ENCODE measurements around the gene DCAF15.

Gene DCAF15

DNA sequence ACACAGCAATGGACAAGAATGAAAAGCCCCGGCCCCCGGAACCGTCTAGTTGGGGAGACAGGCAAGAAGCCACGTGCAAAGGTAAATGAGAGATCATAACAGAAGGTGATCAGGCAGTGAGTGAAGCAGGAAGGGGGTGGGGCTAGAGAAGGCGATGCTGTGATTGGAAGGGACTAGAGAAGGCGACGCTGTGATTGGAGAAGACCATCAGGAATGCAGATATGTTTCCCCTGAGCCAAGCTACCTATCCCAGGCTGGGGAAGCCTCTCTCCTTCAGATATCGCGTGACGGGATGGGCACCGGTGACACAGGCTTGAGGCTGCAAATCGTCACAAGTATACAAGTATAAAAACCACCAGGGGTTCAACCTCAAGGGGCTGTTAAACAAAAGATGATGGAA lies 21.8 kb downstream of the DCAF15 start:
- in situ Hi-C loops (cut with HindIII; ENCODE audit: low sequenced_read_pairs), result no loop called here

GRCh38 chr19:13975870-13976269 lies 23.6 kb downstream of the DCAF15 start:
- in situ Hi-C loops (cut with HindIII; ENCODE audit: low sequenced_read_pairs), result no loop called here

- in situ Hi-C loops (cut with HindIII; ENCODE audit: low sequenced_read_pairs), result no loop called here
Observed at GRCh38 chr19:13976446-13976845, 24.1 kb downstream of the DCAF15 start.

DNA sequence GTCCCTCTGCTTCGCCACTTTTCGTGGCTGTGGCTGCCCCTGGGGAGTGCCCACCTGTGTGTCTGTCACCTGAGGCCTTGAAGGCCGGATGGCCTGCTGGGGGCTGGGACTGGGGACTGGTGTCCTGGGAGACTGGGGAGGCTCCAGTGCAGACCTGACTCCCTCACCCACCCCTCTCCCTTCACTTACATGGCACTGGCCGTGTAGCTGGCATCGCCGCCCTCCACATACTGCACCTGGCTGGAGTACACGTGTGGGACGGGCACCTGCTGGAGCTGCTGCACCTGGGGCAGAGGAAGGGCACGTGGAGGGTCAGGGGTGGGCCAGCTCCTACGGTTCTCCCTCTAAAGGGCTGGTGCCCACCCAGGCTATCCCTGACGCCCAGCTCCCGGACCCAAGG lies 25.5 kb downstream of the DCAF15 start:
- in situ Hi-C loops (cut with HindIII; ENCODE audit: low sequenced_read_pairs), result no loop called here

DNA sequence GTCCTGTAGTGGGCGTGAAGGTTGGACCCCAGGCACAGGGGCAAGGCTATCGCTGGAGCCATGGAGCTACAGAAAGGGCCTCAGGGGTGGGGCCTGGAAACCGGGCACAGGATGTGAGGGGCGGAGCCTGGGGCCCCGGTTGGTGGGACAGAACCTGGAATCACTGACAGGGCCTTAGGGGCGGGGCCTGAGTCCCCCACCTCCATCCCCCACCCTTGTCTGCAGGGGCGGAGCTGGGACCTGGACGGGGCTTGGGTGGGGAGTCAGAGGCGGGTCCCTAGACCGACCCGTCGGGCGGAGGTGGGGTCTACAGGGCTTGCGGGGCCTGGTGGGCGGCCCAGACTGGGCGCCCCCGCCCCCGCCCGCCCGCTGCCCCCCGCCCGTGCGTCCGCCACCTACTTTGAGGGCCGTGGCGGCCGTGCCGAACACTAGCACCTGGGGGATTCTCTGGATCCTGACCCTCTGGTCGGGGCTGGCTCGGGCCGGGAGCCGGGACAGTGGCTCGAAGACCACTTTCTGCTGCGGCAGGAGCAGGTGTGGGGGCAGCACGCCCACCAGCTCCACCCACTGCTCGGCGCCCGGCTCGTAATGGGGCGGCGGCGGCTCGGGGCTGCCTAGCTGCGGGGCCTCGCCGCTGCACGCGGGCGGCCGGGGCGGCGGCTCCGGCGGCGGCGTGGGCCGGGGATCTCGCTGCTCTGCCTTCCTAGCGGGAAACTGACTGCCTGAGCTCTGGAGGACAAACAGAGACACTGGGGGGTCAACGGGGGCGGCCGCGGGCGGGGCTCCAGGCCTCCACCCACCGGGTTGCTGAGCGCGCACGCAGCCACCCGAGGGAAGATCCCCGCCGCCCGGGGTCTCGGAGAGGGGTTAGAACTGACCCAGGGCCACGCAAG lies 26.3 kb downstream of the DCAF15 start:
- in situ Hi-C loops (cut with HindIII; ENCODE audit: low sequenced_read_pairs), result no loop called here

GRCh38 chr19:13979244-13979615 lies 26.9 kb downstream of the DCAF15 start:
- in situ Hi-C loops (cut with HindIII; ENCODE audit: low sequenced_read_pairs), result no loop called here

DNA sequence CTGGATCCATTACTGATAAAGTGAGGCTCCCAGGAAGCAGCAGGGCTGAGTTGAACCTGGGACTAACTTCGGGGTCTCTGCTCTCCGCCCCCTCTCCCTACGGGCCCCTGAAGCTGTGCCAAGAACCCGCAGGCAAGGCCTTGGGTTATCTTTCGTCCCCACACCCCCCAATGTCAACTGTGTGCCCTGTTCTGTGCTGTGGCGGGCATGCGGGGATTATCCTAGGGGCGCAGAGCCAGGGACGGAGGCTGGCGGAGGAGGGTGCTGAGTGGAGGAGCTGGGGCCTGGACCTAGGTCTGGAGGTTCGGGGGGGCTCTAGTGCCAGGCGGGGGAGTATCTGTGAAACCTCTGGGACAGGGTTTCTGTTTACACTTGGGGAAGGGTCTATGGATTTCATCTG lies 27.4 kb downstream of the DCAF15 start:
- in situ Hi-C loops (cut with HindIII; ENCODE audit: low sequenced_read_pairs), result no loop called here

DNA sequence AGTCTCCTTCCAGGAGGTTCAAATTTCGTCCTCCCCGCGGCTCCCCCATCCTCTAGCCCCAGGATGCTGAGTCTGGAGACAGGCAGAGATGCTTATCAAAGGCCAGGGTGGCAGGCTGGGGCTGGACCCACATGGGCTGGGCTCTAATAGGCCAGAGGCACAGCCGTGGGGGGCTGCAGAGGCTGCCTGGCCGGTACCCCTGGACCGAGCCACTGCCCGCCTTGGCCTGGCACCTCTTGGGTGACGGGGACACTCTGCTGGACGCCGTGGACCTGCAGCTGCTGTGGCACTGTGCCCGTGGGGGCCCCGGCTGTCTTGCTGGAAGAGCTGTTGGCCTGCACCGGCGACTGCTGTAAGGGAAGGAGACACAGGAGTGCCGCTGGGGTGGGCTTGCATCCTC lies 28.0 kb downstream of the DCAF15 start:
- in situ Hi-C loops (cut with HindIII; ENCODE audit: low sequenced_read_pairs), result no loop called here

GRCh38 chr19:13981021-13981420 lies 28.7 kb downstream of the DCAF15 start:
- in situ Hi-C loops (cut with HindIII; ENCODE audit: low sequenced_read_pairs), result no loop called here

DNA sequence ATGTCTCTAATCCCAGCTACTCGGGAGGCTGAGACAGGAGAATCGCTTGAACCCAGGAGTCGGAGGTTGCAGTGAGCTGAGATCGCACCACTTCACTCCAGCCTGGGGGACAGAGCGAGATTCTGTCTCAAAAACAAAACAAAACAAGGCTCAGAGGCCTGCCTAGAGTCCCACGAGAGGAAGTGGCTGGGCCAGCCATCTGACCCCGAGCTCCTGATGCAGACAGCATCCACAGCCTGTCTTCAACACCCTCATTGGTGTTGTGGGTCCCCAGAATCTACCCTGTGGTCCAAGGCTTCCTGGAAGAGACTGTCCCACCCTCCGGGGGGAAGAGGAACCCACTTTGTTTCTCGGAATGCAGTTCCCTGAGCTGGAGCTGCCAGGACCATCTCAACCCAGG lies 29.2 kb downstream of the DCAF15 start:
- in situ Hi-C loops (cut with HindIII; ENCODE audit: low sequenced_read_pairs), result no loop called here

GRCh38 chr19:13981988-13982501 lies 29.7 kb downstream of the DCAF15 start:
- in situ Hi-C loops (cut with HindIII; ENCODE audit: low sequenced_read_pairs), result no loop called here

DNA sequence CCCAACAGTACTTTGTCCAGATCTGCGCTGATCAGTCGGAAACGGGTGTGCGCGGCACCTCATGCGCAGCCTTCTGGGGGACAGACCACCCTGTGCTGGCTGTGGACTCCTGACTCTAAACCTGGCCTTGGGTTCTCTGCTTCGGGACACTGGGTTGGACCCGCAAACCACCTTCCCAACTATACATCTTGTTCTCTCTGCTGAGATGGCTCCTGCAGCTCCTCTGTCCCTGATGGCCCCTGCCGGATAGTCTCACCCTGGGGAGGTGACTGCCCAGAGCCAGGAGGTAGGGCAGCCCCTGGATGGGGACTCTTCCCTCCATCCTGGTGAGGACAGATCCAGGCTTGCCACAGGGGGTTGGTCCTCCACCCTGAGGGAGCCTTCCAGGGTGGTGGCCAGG lies 30.5 kb downstream of the DCAF15 start:
- in situ Hi-C loops (cut with HindIII; ENCODE audit: low sequenced_read_pairs), result no loop called here

- in situ Hi-C loops (cut with HindIII; ENCODE audit: low sequenced_read_pairs), result no loop called here
Observed at GRCh38 chr19:13983213-13983889, 31.0 kb downstream of the DCAF15 start.

DNA sequence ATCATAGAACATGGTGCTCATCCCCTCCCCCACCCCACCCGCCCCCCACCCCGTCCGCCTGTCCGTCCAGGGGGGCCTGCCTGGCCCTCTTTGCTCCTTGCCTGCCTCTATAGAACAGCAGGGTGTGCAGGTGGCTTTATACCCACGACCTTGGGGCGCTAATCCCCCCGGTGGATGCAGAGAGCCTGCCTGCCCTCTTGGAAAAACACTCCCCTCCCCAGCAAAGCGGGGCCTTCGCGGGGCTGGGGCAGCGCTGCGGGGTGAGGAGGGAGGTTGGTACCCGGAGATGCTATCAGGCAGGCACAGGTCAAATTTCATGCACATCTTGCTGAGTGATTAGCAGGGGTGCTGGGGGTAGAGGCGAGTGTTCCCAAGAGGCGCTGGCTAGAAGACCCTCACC lies 31.9 kb downstream of the DCAF15 start:
- in situ Hi-C loops (cut with HindIII; ENCODE audit: low sequenced_read_pairs), result no loop called here

DNA sequence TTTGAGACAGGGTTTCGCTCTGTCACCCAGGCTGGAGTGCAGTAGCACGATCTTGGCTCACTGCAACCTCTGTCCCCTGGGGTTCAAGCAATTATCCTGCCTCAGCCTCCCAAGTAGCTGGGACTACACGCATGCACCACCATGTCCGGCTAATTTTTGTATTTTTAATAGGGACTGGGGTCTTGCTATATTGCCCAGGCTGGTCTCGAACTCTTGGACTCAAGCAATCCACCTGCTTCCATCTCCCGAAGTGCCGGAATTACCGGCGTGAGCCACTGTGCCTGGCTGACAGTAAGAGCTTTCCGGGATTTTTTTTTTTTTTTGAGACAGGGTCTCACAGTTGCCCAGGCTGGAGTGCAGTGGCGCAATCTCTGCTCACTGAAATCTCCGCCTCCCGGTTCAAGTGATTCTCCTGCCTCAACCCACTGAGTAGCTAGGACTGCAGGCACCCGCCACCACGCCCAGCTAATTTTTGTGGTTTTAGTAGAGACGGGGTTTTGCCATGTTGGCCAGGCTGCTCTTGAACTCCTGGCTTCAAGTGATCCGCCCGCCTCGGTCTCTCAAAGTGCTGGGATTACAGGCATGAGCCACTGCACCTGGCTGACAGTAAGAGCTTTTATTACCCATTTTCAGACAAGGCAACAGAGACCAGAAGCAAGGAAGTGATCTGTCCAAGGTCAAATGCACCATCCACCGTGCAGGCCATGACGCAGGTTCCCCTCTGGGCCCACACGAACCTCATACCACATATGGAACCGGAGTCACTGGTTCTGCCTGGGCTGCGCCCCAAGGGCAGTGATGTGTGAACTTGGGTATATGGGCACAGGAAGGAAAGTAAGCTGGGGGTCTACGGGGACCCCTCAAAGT lies 32.8 kb downstream of the DCAF15 start:
- in situ Hi-C loops (cut with HindIII; ENCODE audit: low sequenced_read_pairs), result no loop called here

GRCh38 chr19:13985771-13986347 lies 33.5 kb downstream of the DCAF15 start:
- in situ Hi-C loops (cut with HindIII; ENCODE audit: low sequenced_read_pairs), result no loop called here

DNA sequence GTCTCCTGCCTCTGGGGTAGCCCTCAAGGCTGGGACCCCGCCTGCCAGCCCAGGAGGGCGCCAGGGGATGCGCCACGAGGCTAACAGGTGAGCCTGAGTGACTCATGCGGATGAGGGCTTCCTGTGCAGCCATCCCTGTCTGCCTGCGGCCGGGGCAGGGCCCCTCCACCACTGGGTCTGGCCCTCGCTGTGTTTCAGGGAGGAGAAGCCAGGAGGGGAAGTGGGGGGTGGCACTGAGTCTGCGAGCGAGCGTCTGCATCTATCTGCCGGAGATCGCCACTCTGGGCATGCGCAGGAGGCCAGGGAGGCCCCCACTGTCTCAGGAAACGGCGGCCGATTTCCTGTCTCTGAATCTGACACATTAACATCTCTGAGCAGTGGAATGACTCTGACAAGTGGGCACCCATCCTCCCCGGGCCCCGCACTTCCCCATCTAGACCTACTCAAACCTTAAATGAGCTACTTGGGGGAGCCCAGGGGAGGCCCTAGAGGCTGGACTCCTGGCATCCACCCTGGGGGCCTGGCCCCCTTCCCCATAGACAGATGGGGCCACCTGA lies 34.1 kb downstream of the DCAF15 start:
- in situ Hi-C loops (cut with HindIII; ENCODE audit: low sequenced_read_pairs), result no loop called here

GRCh38 chr19:13987101-13987890 lies 35.0 kb downstream of the DCAF15 start:
- in situ Hi-C loops (cut with HindIII; ENCODE audit: low sequenced_read_pairs), result no loop called here

GRCh38 chr19:13989487-13989886 lies 37.2 kb downstream of the DCAF15 start:
- in situ Hi-C loops (cut with HindIII; ENCODE audit: low sequenced_read_pairs), result no loop called here

- in situ Hi-C loops (cut with HindIII; ENCODE audit: low sequenced_read_pairs), result no loop called here
Observed at GRCh38 chr19:13990085-13990484, 37.8 kb downstream of the DCAF15 start.

All from endothelial cell of hepatic sinusoid (primary cell).